ENCODE measurements around the gene NAP1L1. TPM values are rescaled to one million over a fixed set of nuclear protein-coding genes. Genes with fewer than 3 reads are reported as not detected.
"Not testable (repeated sequence)": the region's sequence is repeated elsewhere in the genome, so short reads cannot be mapped to it uniquely, and the experiment has no call there.

NAP1L1 gene
- total RNA-seq, 2 experiments from 2014 or later: 1,148 to 1,176 TPM

GRCh38 chr12:76006028-76006925 is 78.2 kb downstream of the NAP1L1 start:
- Mint-ChIP-seq H3K36me3 (no peaks in the 10 kb centered on the region), H3K4me3 (no peak overlapping the region), H3K27me3 (peaks cover 4% of the 10 kb centered on the region), H3K4me1 (no peaks in the 10 kb centered on the region), H3K27ac (no peak overlapping the region), H3K9me3 (peaks cover 7% of the 10 kb centered on the region)
- no peak for DNase-seq

- H3K27ac Mint-ChIP-seq: no peak overlapping the region
- DNase-seq: no peak
- H3K27me3 Mint-ChIP-seq: peaks cover 4% of the 10 kb centered on the region
- H3K4me1 Mint-ChIP-seq: no peaks in the 10 kb centered on the region
- peaks cover 7% of the 10 kb centered on the region for H3K9me3 Mint-ChIP-seq
- no peaks in the 10 kb centered on the region for H3K36me3 Mint-ChIP-seq
- H3K4me3 Mint-ChIP-seq: no peak overlapping the region
These were observed 81.2 kb downstream of the NAP1L1 start for GRCh38 chr12:76003355-76003638.

GRCh38 chr12:76002598-76003354 is 81.7 kb downstream of the NAP1L1 start:
- H3K36me3 Mint-ChIP-seq: no peaks in the 10 kb centered on the region
- no peak overlapping the region for H3K4me3 Mint-ChIP-seq
- H3K4me1 Mint-ChIP-seq: peaks cover under 1% of the 10 kb centered on the region
- peaks cover 4% of the 10 kb centered on the region for H3K27me3 Mint-ChIP-seq
- peaks cover 7% of the 10 kb centered on the region for H3K9me3 Mint-ChIP-seq
- no peak for DNase-seq
- H3K27ac Mint-ChIP-seq: no peak overlapping the region

- H3K4me1 Mint-ChIP-seq: peaks cover 24% of the 10 kb centered on the region
- H3K9me3 Mint-ChIP-seq: peaks cover 2% of the 10 kb centered on the region
- H3K27ac Mint-ChIP-seq: no peak overlapping the region
- no peak overlapping the region for H3K4me3 Mint-ChIP-seq
- no peaks in the 10 kb centered on the region for H3K27me3 Mint-ChIP-seq
- no peak for DNase-seq
- H3K36me3 Mint-ChIP-seq: no peaks in the 10 kb centered on the region
These were observed 86.0 kb downstream of the NAP1L1 start for GRCh38 chr12:75998292-75999063.

- Mint-ChIP-seq H3K9me3 (peaks cover 2% of the 10 kb centered on the region), H3K27me3 (no peaks in the 10 kb centered on the region), H3K4me3 (no peak overlapping the region), H3K36me3 (no peaks in the 10 kb centered on the region), H3K4me1 (peaks cover 29% of the 10 kb centered on the region), H3K27ac (no peak overlapping the region)
- DNase-seq: no peak
These were observed 86.8 kb downstream of the NAP1L1 start for GRCh38 chr12:75997658-75998057.

GRCh38 chr12:75996861-75997447 is 87.5 kb downstream of the NAP1L1 start:
- Mint-ChIP-seq H3K27me3 (no peaks in the 10 kb centered on the region), H3K4me3 (no peak overlapping the region), H3K27ac (no peak overlapping the region), H3K4me1 (peaks cover 30% of the 10 kb centered on the region), H3K9me3 (peaks cover 2% of the 10 kb centered on the region), H3K36me3 (no peaks in the 10 kb centered on the region)
- no peak for DNase-seq

- no peak overlapping the region for H3K27ac Mint-ChIP-seq
- no peaks in the 10 kb centered on the region for H3K36me3 Mint-ChIP-seq
- H3K4me3 Mint-ChIP-seq: no peak overlapping the region
- peaks cover 2% of the 10 kb centered on the region for H3K9me3 Mint-ChIP-seq
- H3K27me3 Mint-ChIP-seq: peaks cover under 1% of the 10 kb centered on the region
- peaks cover 38% of the 10 kb centered on the region for H3K4me1 Mint-ChIP-seq
- DNase-seq: no peak
These were observed 88.8 kb downstream of the NAP1L1 start for GRCh38 chr12:75995691-75996090.

- H3K4me3 Mint-ChIP-seq: no peak overlapping the region
These were observed 90.3 kb downstream of the NAP1L1 start for GRCh38 chr12:75994069-75994740.

GRCh38 chr12:75991753-75992152 is 92.7 kb downstream of the NAP1L1 start:
- peaks cover 34% of the 10 kb centered on the region for H3K4me1 Mint-ChIP-seq
- H3K27ac Mint-ChIP-seq: no peak overlapping the region
- H3K27me3 Mint-ChIP-seq: peaks cover 5% of the 10 kb centered on the region
- H3K4me3 Mint-ChIP-seq: no peak overlapping the region
- peaks cover 16% of the 10 kb centered on the region for H3K9me3 Mint-ChIP-seq
- H3K36me3 Mint-ChIP-seq: peaks cover 15% of the 10 kb centered on the region
- DNase-seq: no peak

More at GRCh38 chr12:75994069-75994740, 90.3 kb downstream of the NAP1L1 start:
- Mint-ChIP-seq H3K9me3 (peaks cover 2% of the 10 kb centered on the region), H3K27me3 (peaks cover 5% of the 10 kb centered on the region), H3K36me3 (no peaks in the 10 kb centered on the region), H3K27ac (peak overlapping the region; percentile 82), H3K4me1 (peaks cover 38% of the 10 kb centered on the region)
- DNase-seq: peak; percentile 28

- no peak for DNase-seq
- Mint-ChIP-seq H3K9me3 (peaks cover 15% of the 10 kb centered on the region), H3K27ac (no peak overlapping the region), H3K4me1 (peaks cover 39% of the 10 kb centered on the region), H3K4me3 (no peak overlapping the region), H3K27me3 (peaks cover 5% of the 10 kb centered on the region), H3K36me3 (peaks cover 15% of the 10 kb centered on the region)
These were observed 94.1 kb downstream of the NAP1L1 start for GRCh38 chr12:75990189-75990912.

GRCh38 chr12:75987709-75988108 is 96.8 kb downstream of the NAP1L1 start:
- Mint-ChIP-seq H3K9me3 (peaks cover 15% of the 10 kb centered on the region), H3K36me3 (peaks cover 15% of the 10 kb centered on the region)
- H3K27ac Mint-ChIP-seq: not testable (repeated sequence)

More at GRCh38 chr12:75987709-75988108, 96.8 kb downstream of the NAP1L1 start:
- not testable (repeated sequence) for DNase-seq, H3K27me3 Mint-ChIP-seq, H3K4me3 Mint-ChIP-seq
- peaks cover 36% of the 10 kb centered on the region for H3K4me1 Mint-ChIP-seq

All from activated naive CD8-positive, alpha-beta T cell treated with anti-CD3 and anti-CD28 coated beads for 36 hours (primary cell).